Measurements from ENCODE around the gene DEK.

DNA sequence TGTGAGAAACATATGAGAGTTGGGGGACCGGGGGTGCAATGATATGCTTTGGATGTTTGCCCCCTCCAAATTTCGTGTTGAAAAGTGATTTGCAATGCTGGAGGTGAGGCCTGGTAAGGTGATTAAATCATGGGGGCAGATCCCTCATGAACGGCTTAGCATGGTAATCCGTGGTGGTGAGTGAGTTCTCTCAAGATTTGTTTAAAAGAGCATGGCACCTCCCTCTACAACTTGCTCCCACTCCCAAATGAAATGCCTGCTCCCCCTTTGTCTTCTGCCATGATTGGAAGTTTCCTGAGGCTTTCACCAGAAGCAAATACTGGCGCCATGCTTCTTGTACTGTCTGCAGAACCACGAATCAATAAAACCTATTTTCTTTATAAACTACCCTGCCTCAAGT is 2.5 kb downstream of the DEK start:
- TF ChIP-seq, protein P1, sequence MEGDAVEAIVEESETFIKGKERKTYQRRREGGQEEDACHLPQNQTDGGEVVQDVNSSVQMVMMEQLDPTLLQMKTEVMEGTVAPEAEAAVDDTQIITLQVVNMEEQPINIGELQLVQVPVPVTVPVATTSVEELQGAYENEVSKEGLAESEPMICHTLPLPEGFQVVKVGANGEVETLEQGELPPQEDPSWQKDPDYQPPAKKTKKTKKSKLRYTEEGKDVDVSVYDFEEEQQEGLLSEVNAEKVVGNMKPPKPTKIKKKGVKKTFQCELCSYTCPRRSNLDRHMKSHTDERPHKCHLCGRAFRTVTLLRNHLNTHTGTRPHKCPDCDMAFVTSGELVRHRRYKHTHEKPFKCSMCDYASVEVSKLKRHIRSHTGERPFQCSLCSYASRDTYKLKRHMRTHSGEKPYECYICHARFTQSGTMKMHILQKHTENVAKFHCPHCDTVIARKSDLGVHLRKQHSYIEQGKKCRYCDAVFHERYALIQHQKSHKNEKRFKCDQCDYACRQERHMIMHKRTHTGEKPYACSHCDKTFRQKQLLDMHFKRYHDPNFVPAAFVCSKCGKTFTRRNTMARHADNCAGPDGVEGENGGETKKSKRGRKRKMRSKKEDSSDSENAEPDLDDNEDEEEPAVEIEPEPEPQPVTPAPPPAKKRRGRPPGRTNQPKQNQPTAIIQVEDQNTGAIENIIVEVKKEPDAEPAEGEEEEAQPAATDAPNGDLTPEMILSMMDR (conservative IDR thresholded peaks at IDR 0.05 in 1 of 2, IDR thresholded peaks at IDR 0.05 in 1 of 2; ENCODE audit: extremely low read depth in 1 of 2, insufficient read depth in 1 of 2, low read depth in 1 of 2, low read length in 2 of 2) = no peak
- no peak for TF ChIP-seq EZH2 (IDR thresholded peaks at IDR 0.05; ENCODE audit: borderline replicate concordance, low read length)
